KMS-11 (cell line): Measurements from ENCODE around the gene A2M.

ENCODE experiments used
- H2AFZ ChIP-seq: fragments of 200-600 bp; sonication (generic); 2 replicates; pipeline ENCODE4 v1.6.1; 2016; ENCODE audit warnings: antibody characterized with exemption, mixed run types, low read depth
- H3K27ac ChIP-seq: fragments of 200-600 bp; sonication (generic); 2 replicates; pipeline ENCODE4 v1.6.1; 2016; ENCODE audit warnings: mild to moderate bottlenecking, mixed run types
- H3K27me3 ChIP-seq: fragments of 200-600 bp; sonication (generic); 2 replicates; pipeline ENCODE4 v1.6.1; 2017; ENCODE audit warnings: mild to moderate bottlenecking, low read depth, mixed run types, moderate library complexity; ENCODE audit not compliant: insufficient read depth
- H3K36me3 ChIP-seq: fragments of 200-600 bp; sonication (generic); 2 replicates; pipeline ENCODE4 v1.6.1; 2017; ENCODE audit warnings: mild to moderate bottlenecking, mixed run types; ENCODE audit not compliant: insufficient read depth
- H3K4me1 ChIP-seq: fragments of 200-600 bp; sonication (generic); 2 replicates; pipeline ENCODE4 v1.6.1; 2016; ENCODE audit warnings: mild to moderate bottlenecking, low read depth, mixed run types; ENCODE audit not compliant: poor library complexity, severe bottlenecking
- H3K4me2 ChIP-seq: fragments of 200-600 bp; sonication (generic); 2 replicates; pipeline ENCODE4 v1.7.0; 2016; ENCODE audit warnings: mild to moderate bottlenecking, mixed run types
- H3K4me3 ChIP-seq: fragments of 200-600 bp; sonication (generic); IDR thresholded peaks from 2 replicates; pipeline ENCODE4 v1.6.1; 2017; ENCODE audit warnings: low read depth, low read length, mixed read lengths; ENCODE audit not compliant: insufficient read depth
- H3K79me2 ChIP-seq: fragments of 200-600 bp; sonication (generic); 2 replicates; pipeline ENCODE4 v1.6.1; 2016; ENCODE audit warnings: low read depth, mixed run types; ENCODE audit not compliant: insufficient read depth
- H3K9ac ChIP-seq: fragments of 200-600 bp; sonication (generic); 2 replicates; pipeline ENCODE4 v1.6.1; 2016; ENCODE audit warnings: mild to moderate bottlenecking, mixed run types
- H4K20me1 ChIP-seq: fragments of 200-600 bp; sonication (generic); 2 replicates; pipeline ENCODE4 v1.6.1; 2016; ENCODE audit warnings: mild to moderate bottlenecking, mixed run types; ENCODE audit not compliant: insufficient read depth
- CTCF ChIP-seq: fragments of 200-600 bp; sonication (generic); conservative IDR thresholded peaks from 2 replicates; pipeline ENCODE4 v1.6.1; 2017; ENCODE audit warnings: low read depth, mild to moderate bottlenecking, antibody characterized with exemption, low read length, moderate library complexity, mixed read lengths

The A2M gene

DNA sequence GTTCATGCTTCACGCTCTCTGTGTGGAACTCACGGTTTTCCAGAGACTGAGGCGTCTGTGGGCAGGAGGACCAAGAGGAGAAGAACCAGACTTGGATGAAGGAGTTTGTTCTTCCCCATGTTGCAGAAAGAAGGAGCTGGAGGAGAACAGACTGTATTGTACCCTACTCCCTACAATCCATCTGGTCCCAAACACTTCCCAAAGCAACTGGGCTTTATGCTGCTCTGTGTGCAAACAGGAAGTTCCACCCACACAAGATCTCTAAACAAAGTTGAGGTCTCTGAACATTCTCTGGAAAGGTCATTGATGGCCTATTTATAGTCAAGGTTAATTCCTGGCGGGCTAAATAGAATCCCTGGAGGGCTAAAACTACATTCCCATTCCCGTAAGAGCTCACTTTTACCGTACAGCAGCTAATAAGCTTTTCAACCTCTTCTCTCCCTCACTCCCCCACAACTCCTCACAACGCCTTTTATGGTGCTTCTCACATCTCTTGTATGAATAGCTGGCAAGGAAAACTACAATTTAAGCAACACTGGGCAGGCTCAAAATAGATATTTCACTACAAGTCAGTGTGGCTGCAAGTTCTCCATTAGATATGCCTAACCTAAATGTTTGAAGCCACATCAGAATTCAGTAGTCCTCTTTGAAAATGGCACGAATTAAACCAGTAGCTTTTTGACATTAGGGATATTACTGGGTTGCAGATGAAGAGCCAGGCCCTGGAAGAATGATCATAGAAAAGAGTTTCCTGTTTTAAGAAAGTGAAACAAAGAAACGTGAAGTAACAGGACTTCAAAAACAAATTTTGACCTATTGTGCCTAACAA, at the start of gene A2M:
A2M (minus strand) TSS at position 189 of the 829 bp plus-strand sequence; CDS start at position 119, 70 bp downstream.
- H3K36me3 ChIP-seq: no peaks in the 10 kb centered on the region
- no peak within 1 kb of the TSS for H3K27ac ChIP-seq
- no peaks in the 10 kb centered on the region for H4K20me1 ChIP-seq
- no peaks in the 10 kb centered on the region for H3K79me2 ChIP-seq
- no peak within 1 kb of the TSS for H3K4me3 ChIP-seq
- no peak within 1 kb of the TSS for H3K9ac ChIP-seq
- TF ChIP-seq CTCF: no peak
- H3K4me1 ChIP-seq: no peaks in the 10 kb centered on the region
- no peak within 1 kb of the TSS for H3K4me2 ChIP-seq
- H3K27me3 ChIP-seq: no peaks in the 10 kb centered on the region
- H2AFZ ChIP-seq: peak within 1 kb of the TSS; percentile 10; the same call in 1 of the 2 replicates

DNA sequence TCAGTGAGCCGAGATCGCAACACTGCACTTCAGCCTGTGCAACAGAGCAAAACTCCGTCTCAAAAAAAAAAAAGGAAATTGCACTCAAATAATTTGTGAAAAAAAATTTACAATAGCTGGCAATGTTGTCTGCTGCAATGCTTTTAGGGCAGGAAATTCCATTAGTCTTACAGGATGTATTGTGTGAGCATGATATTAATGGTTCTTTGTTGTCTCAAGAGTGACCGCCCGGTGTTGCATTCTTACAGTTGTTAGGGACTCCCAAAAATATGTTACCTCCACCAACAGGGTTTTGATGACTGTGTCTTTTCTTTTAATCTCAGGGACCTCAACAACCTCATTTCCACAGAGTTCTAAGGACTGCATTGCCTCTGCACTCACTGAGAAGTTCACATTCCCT, 47.7 kb upstream of the A2M start:
- H3K27ac ChIP-seq: no peak overlapping the region
- H3K4me1 ChIP-seq: no peaks in the 10 kb centered on the region
- no peaks in the 10 kb centered on the region for H4K20me1 ChIP-seq
- H3K36me3 ChIP-seq: no peaks in the 10 kb centered on the region
- no peak overlapping the region for H3K9ac ChIP-seq
- H3K4me3 ChIP-seq: no peak overlapping the region
- no peaks in the 10 kb centered on the region for H3K79me2 ChIP-seq
- H3K4me2 ChIP-seq: no peak overlapping the region
- TF ChIP-seq CTCF: no peak
- no peak overlapping the region for H2AFZ ChIP-seq
- H3K27me3 ChIP-seq: no peaks in the 10 kb centered on the region

DNA sequence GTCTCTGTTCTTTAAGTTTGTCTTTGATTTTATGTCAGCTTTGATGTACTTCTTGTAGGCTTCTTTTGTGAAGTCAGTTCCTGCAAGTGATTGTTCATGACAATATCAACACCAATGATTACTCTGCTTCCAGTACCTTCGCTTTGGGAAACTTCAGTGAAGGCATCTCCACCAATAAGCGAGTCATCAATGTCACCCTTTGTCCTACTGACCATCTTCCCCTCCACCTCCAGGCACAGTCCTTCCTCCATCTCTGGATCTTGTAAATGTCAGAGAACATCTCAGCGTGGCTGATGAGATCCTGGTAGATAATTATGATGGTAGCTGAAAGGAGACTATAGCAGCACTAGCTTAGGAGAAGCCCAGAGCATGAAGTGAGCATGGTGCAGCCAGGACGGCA, 40.4 kb upstream of the A2M start:
- no peaks in the 10 kb centered on the region for H3K36me3 ChIP-seq
- H3K4me1 ChIP-seq: no peaks in the 10 kb centered on the region
- no peaks in the 10 kb centered on the region for H3K27me3 ChIP-seq
- H3K27ac ChIP-seq: no peak overlapping the region
- no peaks in the 10 kb centered on the region for H3K79me2 ChIP-seq
- no peaks in the 10 kb centered on the region for H4K20me1 ChIP-seq
- H2AFZ ChIP-seq: no peak overlapping the region
- H3K9ac ChIP-seq: no peak overlapping the region
- H3K4me3 ChIP-seq: no peak overlapping the region
- no peak for TF ChIP-seq CTCF
- no peak overlapping the region for H3K4me2 ChIP-seq

- Histone ChIP-seq H3K27me3 (no peaks in the 10 kb centered on the region), H2AFZ (no peak overlapping the region), H3K27ac (no peak overlapping the region), H3K36me3 (no peaks in the 10 kb centered on the region), H3K9ac (no peak overlapping the region), H3K4me3 (no peak overlapping the region), H3K4me2 (no peak overlapping the region), H3K79me2 (no peaks in the 10 kb centered on the region), H3K4me1 (no peaks in the 10 kb centered on the region), H4K20me1 (no peaks in the 10 kb centered on the region)
- no peak for TF ChIP-seq CTCF
Observed at GRCh38 chr12:9149372-9149771, 33.7 kb upstream of the A2M start.
